H1 (cell line): ENCODE data around the gene ZMAT5. TPM values are rescaled to one million over a fixed set of nuclear protein-coding genes. Genes with fewer than 3 reads are reported as not detected.

Experiments
- CTCF ChIA-PET: fragments of 300-600 bp; sonication (Branson Sonifier 250); formaldehyde crosslinking; loops from one replicate; lab custom pipeline; 2021; ENCODE audit not compliant: partially characterized antibody; lab: Charles Lee
- POLR2A ChIA-PET: fragments of 300-600 bp; sonication (Branson Sonifier 250); formaldehyde crosslinking; loops from one replicate; lab custom pipeline; 2021; ENCODE audit warnings: inconsistent platforms; ENCODE audit not compliant: partially characterized antibody; lab: Charles Lee
- DNase-seq, 2 experiments: peaks; one replicate each; pipeline versions ENCODE4 v3.0.0 to v3.0.0-alpha.2; 2010 to 2022; ENCODE audit warnings: low spot score in 2 of 2, low read depth in 1 of 2, mixed read lengths in 1 of 2
- FAIRE-seq: peaks from 2 replicates; lab custom pipeline; 2011; peaks lifted over from hg19 to GRCh38; lab: Jason Lieb, UNC
- H2AFZ ChIP-seq: 2 replicates; pipeline ENCODE4 v1.8.1; 2012; ENCODE audit warnings: low read length, inconsistent platforms
- H2AK5ac ChIP-seq: 2 replicates; pipeline ENCODE4 v1.6.1; 2013; ENCODE audit warnings: low read depth, low read length
- H2BK120ac ChIP-seq: replicated peaks from 2 replicates; pipeline ENCODE3; 2013; ENCODE audit warnings: low read depth, low read length, inconsistent platforms
- H2BK12ac ChIP-seq: 2 replicates; pipeline ENCODE4 v1.6.1; 2013; ENCODE audit warnings: low read depth, low read length
- H2BK15ac ChIP-seq: 2 replicates; pipeline ENCODE4 v1.6.1; 2013; ENCODE audit warnings: low read length
- H2BK20ac ChIP-seq: 2 replicates; pipeline ENCODE4 v1.6.1; 2013; ENCODE audit warnings: low read length
- H2BK5ac ChIP-seq: 2 replicates; pipeline ENCODE4 v1.6.1; 2013; ENCODE audit warnings: low read depth, low read length
- H3K14ac ChIP-seq: 2 replicates; pipeline ENCODE4 v1.6.1; 2013; ENCODE audit warnings: inconsistent platforms; ENCODE audit not compliant: insufficient read length
- H3K18ac ChIP-seq: 2 replicates; pipeline ENCODE4 v1.6.1; 2013; ENCODE audit warnings: low read length; ENCODE audit errors: extremely low read depth
- H3K23ac ChIP-seq: 2 replicates; pipeline ENCODE4 v1.6.1; 2013; ENCODE audit warnings: inconsistent platforms; ENCODE audit not compliant: insufficient read length
- H3K23me2 ChIP-seq: 2 replicates; pipeline ENCODE4 v1.6.1; 2013; ENCODE audit warnings: low read depth, low read length
- H3K27ac ChIP-seq: 2 replicates; pipeline ENCODE4 v1.6.1; 2011; ENCODE audit warnings: low read depth, low read length, inconsistent platforms
- H3K27me3 ChIP-seq, 4 experiments: replicated peaks in 1 of 4; 1 replicate in 1 of 4; 2 replicates in 3 of 4; pipeline versions ENCODE4 v1.6.1 to v1.8.1; 2011 to 2013; ENCODE audit warnings: low read length in 3 of 4, mild to moderate bottlenecking in 3 of 4, inconsistent platforms in 2 of 4, mixed read lengths in 2 of 4, moderate library complexity in 1 of 4; ENCODE audit not compliant: control insufficient read depth in 3 of 4, insufficient read depth in 3 of 4; ENCODE audit errors: extremely low read depth in 1 of 4
- H3K36me3 ChIP-seq, 4 experiments: 2 replicates each; pipeline versions ENCODE4 v1.6.1 to v1.8.1; 2011 to 2013; ENCODE audit warnings: mild to moderate bottlenecking in 4 of 4, low read length in 3 of 4, moderate library complexity in 2 of 4, control low read depth in 1 of 4, inconsistent platforms in 1 of 4; ENCODE audit not compliant: insufficient read depth in 4 of 4, control insufficient read depth in 2 of 4
- H3K4ac ChIP-seq: replicated peaks from 2 replicates; pipeline ENCODE3; 2013; ENCODE audit warnings: low read length, low read depth, mixed read lengths, inconsistent platforms; ENCODE audit not compliant: insufficient read length
- H3K4me1 ChIP-seq, 4 experiments: replicated peaks in 1 of 4; 1 replicate in 1 of 4; 2 replicates in 3 of 4; pipeline versions ENCODE4 v1.6.1 to v1.8.1; 2011 to 2013; ENCODE audit warnings: low read length in 3 of 4, inconsistent platforms in 2 of 4, mixed read lengths in 1 of 4; ENCODE audit not compliant: insufficient read depth in 4 of 4, control insufficient read depth in 3 of 4
- H3K4me2 ChIP-seq, 2 experiments: 2 replicates each; pipeline versions ENCODE4 v1.6.1 to v1.8.1; 2011 to 2013; ENCODE audit warnings: low read depth in 2 of 2, low read length in 2 of 2, control low read depth in 1 of 2, inconsistent platforms in 1 of 2, mild to moderate bottlenecking in 1 of 2; ENCODE audit not compliant: insufficient read depth in 1 of 2
- H3K4me3 ChIP-seq, 4 experiments: fragments of 200-600, 300-600 bp in 1 of 4; sonication (generic), shearing (Covaris generic), sonication (Bioruptor Twin) in 1 of 4; 2 replicates each; pipeline versions ENCODE4 v1.5.1 to v1.8.1; 2011 to 2016; ENCODE audit warnings: low read length in 4 of 4, low read depth in 3 of 4, control low read depth in 2 of 4, inconsistent platforms in 2 of 4, mild to moderate bottlenecking in 2 of 4, mixed read lengths in 1 of 4, moderate library complexity in 1 of 4; ENCODE audit not compliant: insufficient read depth in 2 of 4; ENCODE audit errors: extremely low read depth in 1 of 4
- H3K56ac ChIP-seq: replicated peaks from 2 replicates; pipeline ENCODE3; 2013; ENCODE audit warnings: low read depth, mild to moderate bottlenecking, mixed read lengths, low read length, inconsistent platforms; ENCODE audit not compliant: insufficient read length
- H3K79me1 ChIP-seq: 2 replicates; pipeline ENCODE4 v1.6.1; 2013; ENCODE audit warnings: low read depth, low read length, control low read depth
- H3K79me2 ChIP-seq, 2 experiments: 2 replicates each; pipeline versions ENCODE4 v1.6.1 to v1.8.1; 2012 to 2013; ENCODE audit warnings: low read length in 2 of 2, mild to moderate bottlenecking in 2 of 2, inconsistent platforms in 1 of 2; ENCODE audit not compliant: insufficient read depth in 2 of 2, control insufficient read depth in 1 of 2
- H3K9ac ChIP-seq, 4 experiments: replicated peaks in 1 of 4; 1 replicate in 1 of 4; 2 replicates in 3 of 4; pipeline versions ENCODE4 v1.6.1 to v1.8.1; 2011 to 2013; ENCODE audit warnings: low read depth in 3 of 4, low read length in 3 of 4, control low read depth in 2 of 4, mild to moderate bottlenecking in 2 of 4, moderate library complexity in 2 of 4, inconsistent platforms in 1 of 4; ENCODE audit errors: extremely low read depth in 1 of 4
- H3K9me3 ChIP-seq, 2 experiments: 2 replicates each; pipeline versions ENCODE4 v1.6.1 to v1.8.1; 2012 to 2013; ENCODE audit warnings: mild to moderate bottlenecking in 2 of 2, moderate library complexity in 2 of 2, control low read depth in 1 of 2, inconsistent platforms in 1 of 2, low read depth in 1 of 2, low read length in 1 of 2, mixed read lengths in 1 of 2; ENCODE audit not compliant: insufficient read depth in 2 of 2
- H4K20me1 ChIP-seq, 2 experiments: replicated peaks in 1 of 2; 2 replicates each; pipeline versions ENCODE3 to v1.8.1; 2011 to 2013; ENCODE audit warnings: inconsistent platforms in 2 of 2, low read length in 2 of 2, mild to moderate bottlenecking in 1 of 2; ENCODE audit not compliant: insufficient read depth in 2 of 2, control insufficient read depth in 1 of 2
- H4K5ac ChIP-seq: 2 replicates; pipeline ENCODE4 v1.6.1; 2013; ENCODE audit warnings: low read length, low read depth, mixed read lengths, inconsistent platforms; ENCODE audit not compliant: insufficient read length
- H4K8ac ChIP-seq: 2 replicates; pipeline ENCODE4 v1.8.0; 2013; ENCODE audit warnings: mild to moderate bottlenecking, moderate library complexity, low read length, inconsistent platforms; ENCODE audit not compliant: insufficient read depth; ENCODE audit errors: extremely low read depth
- H4K91ac ChIP-seq: replicated peaks from 2 replicates; pipeline ENCODE3; 2013; ENCODE audit warnings: low read length, mixed read lengths, inconsistent platforms; ENCODE audit not compliant: insufficient read length
- CEBPB ChIP-seq: IDR thresholded peaks from 2 replicates; pipeline ENCODE4 v1.6.1; 2012; ENCODE audit warnings: low read depth, low read length
- CTBP2 ChIP-seq: IDR thresholded peaks from 2 replicates; pipeline ENCODE4 v1.7.0; 2011; ENCODE audit warnings: borderline replicate concordance, mild to moderate bottlenecking, moderate library complexity, mixed read lengths, low read length; ENCODE audit not compliant: insufficient read depth, insufficient read length
- POU5F1 ChIP-seq: IDR thresholded peaks from 2 replicates; pipeline ENCODE4 v1.6.1; 2011; ENCODE audit warnings: low read depth, mild to moderate bottlenecking, low read length, moderate library complexity
- SAP30 ChIP-seq: fragments of 300-600 bp; sonication (generic); IDR thresholded peaks from 2 replicates; pipeline ENCODE4 v1.7.1; 2012; ENCODE audit warnings: low read length, moderate library complexity, mild to moderate bottlenecking, inconsistent platforms; ENCODE audit not compliant: insufficient read depth, insufficient replicate concordance
- SIRT6 ChIP-seq: IDR thresholded peaks from one replicate; pipeline ENCODE4 v1.7.1; 2012; ENCODE audit warnings: low read length, inconsistent platforms
- SP1 ChIP-seq: IDR thresholded peaks from 2 replicates; pipeline ENCODE4 v1.6.1; 2011; ENCODE audit warnings: low read depth, low read length
- TAF7 ChIP-seq: optimal IDR thresholded peaks from 2 replicates; pipeline ENCODE3; 2011; ENCODE audit warnings: low read depth, mild to moderate bottlenecking, inconsistent platforms, low read length, moderate library complexity, borderline replicate concordance
- WGBS, 2 experiments: shearing (Covaris generic) in 1 of 2; methylation state at CpG; one replicate each; pipeline versions ENCODE4 v1.1.6 to v1.1.7; 2013 to 2015; ENCODE audit warnings: low lambda C conversion rate in 2 of 2, mixed read lengths in 2 of 2, inconsistent platforms in 1 of 2, low coverage in 1 of 2, missing lambda C conversion rate in 1 of 2; ENCODE audit not compliant: insufficient replicate concordance in 2 of 2, insufficient coverage in 1 of 2, insufficient read length in 1 of 2; ENCODE audit errors: extremely low coverage in 1 of 2, missing lambda C conversion rate in 1 of 2; 5-methylcytosine and 5-hydroxymethylcytosine counted together
- polyA plus RNA-seq, 7 experiments: library from polyadenylated mRNA; depleted of rRNA in 3 of 7; stranded (reverse) in 5 of 7; unstranded in 2 of 7; fragments of >200 nt in 5 of 7; fragments of 200-250 nt in 2 of 7; gene quantifications; 1 replicate in 5 of 7; 2 replicates in 1 of 7; 4 replicates in 1 of 7; pipeline versions ENCODE4 v1.2.1 to v1.2.3, GENCODE V29; 2011 to 2013; ENCODE audit warnings: missing spikeins in 2 of 7, mixed read lengths in 2 of 7
- total RNA-seq: library from RNA; stranded (reverse); fragmentation: NEBNext Ultra II Directional; extraction: Animal tissue kit (Norgen Biotek cat#: 25700); gene quantifications from 2 replicates; pipeline ENCODE4 v1.2.1, GENCODE V29; 2021

Gene ZMAT5
- total and polyA plus RNA-seq, 2 of the 8 experiments (the other 6 are each of a cell fraction or from before 2014, with no cell fraction given), result 14.0 to 38.3 TPM

GRCh38 chr22:29705651-29706050 is 61.2 kb downstream of the ZMAT5 start:
- FAIRE-seq, result no peak
- 0 out of 2 replicates have a peak overlapping the region, but pooled peaks have one; percentile 16 for H2BK5ac ChIP-seq
- H3K27ac ChIP-seq, result no peak overlapping the region
- ChIA-PET CTCF (interaction anchor here (0.9 to 4.5 kb wide), 8 partner anchors 11 to 80 kb away, joined by 3 to 25 read pairs (median 4); no protein-coding TSS in a partner anchor), POLR2A (no interaction called here)
- no peak overlapping the region for H2BK12ac ChIP-seq
- H3K36me3 ChIP-seq, result no peaks in the 10 kb centered on the region
- no peak overlapping the region for H4K5ac ChIP-seq
- no peak overlapping the region for H3K14ac ChIP-seq
- H2AFZ ChIP-seq, result no peak overlapping the region
- no peak overlapping the region for H3K56ac ChIP-seq
- H3K18ac ChIP-seq, result no peak overlapping the region; the same call in 1 of the 2 replicates
- H3K79me2 ChIP-seq, result no peaks in the 10 kb centered on the region
- H2BK20ac ChIP-seq, result 0 out of 2 replicates have a peak overlapping the region, but pooled peaks have one; percentile 61
- peaks cover 9% of the 10 kb centered on the region; the same call in 1 of the 2 replicates for H3K23me2 ChIP-seq
- H3K27me3 ChIP-seq, result peaks cover 0 to 27% (median 12%) of the 10 kb centered on the region in 4 experiments; a peak in 3 of 7 replicates
- no peaks in the 10 kb centered on the region for H3K9me3 ChIP-seq
- no peak overlapping the region for H3K23ac ChIP-seq
- no peak overlapping the region for H4K91ac ChIP-seq
- H3K4me1 ChIP-seq, result peaks cover 5 to 53% (median 43%) of the 10 kb centered on the region in 4 experiments
- H3K4me2 ChIP-seq, result no peak overlapping the region
- no peak for DNase-seq
- H3K4ac ChIP-seq, result no peak overlapping the region
- H3K4me3 ChIP-seq, result no peak overlapping the region
- peaks cover 2 to 5% of the 10 kb centered on the region in 2 experiments for H4K20me1 ChIP-seq
- H3K9ac ChIP-seq, result no peak overlapping the region
- WGBS, 2 experiments, result 91% methylated on average over 7 of the region's 7 CpGs; no CpG with 5 or more reads in 1 of the 2 experiments
- H2AK5ac ChIP-seq, result no peak overlapping the region
- no peak overlapping the region for H4K8ac ChIP-seq
- H3K79me1 ChIP-seq, result no peaks in the 10 kb centered on the region
- H2BK15ac ChIP-seq, result no peak overlapping the region
- H2BK120ac ChIP-seq, result no peak overlapping the region
- no peak for TF ChIP-seq SAP30
- no peak for TF ChIP-seq CTBP2
- no peak for TF ChIP-seq CEBPB
- TF ChIP-seq SIRT6, result no peak
- TF ChIP-seq POU5F1, result no peak
- no peak for TF ChIP-seq TAF7
- TF ChIP-seq SP1, result no peak
